ENCODE data around the gene SMG7. TPM values are rescaled to one million over a fixed set of nuclear protein-coding genes. Genes with fewer than 3 reads are reported as not detected.

Gene SMG7
- total RNA-seq, 4 donors from 2014 or later = 33.7 to 42.8 (median 36.5) TPM

- no peak for TF ChIP-seq CTCF (IDR thresholded peaks at IDR 0.05; ENCODE audit: low read depth)
These were observed 124.2 kb downstream of the SMG7 start for GRCh38 chr1:183596500-183596899.

GRCh38 chr1:183597656-183598347 lies 125.5 kb downstream of the SMG7 start:
- no peak for TF ChIP-seq CTCF (IDR thresholded peaks at IDR 0.05; ENCODE audit: low read depth)

GRCh38 chr1:183598386-183598785 lies 126.1 kb downstream of the SMG7 start:
- TF ChIP-seq CTCF (IDR thresholded peaks at IDR 0.05; ENCODE audit: low read depth) = no peak

GRCh38 chr1:183600136-183600535 lies 127.8 kb downstream of the SMG7 start:
- TF ChIP-seq CTCF (IDR thresholded peaks at IDR 0.05; ENCODE audit: low read depth) = no peak

- TF ChIP-seq CTCF (IDR thresholded peaks at IDR 0.05; ENCODE audit: low read depth) = no peak
These were observed 128.3 kb downstream of the SMG7 start for GRCh38 chr1:183600634-183601033.

GRCh38 chr1:183602510-183602909 lies 130.2 kb downstream of the SMG7 start:
- no peak for TF ChIP-seq CTCF (IDR thresholded peaks at IDR 0.05; ENCODE audit: low read depth)

Other genes starting within 250 kb of the SMG7 start
- gene NMNAT2, start 54.1 kb upstream of the SMG7 start, total RNA-seq = 1 to 10 TPM; 1.0 to 4.5 (median 2.4) TPM
- gene NCF2, start 118.0 kb downstream of the SMG7 start, total RNA-seq = 100 to 1,000 TPM in 1 of 4 donors, 10 to 100 TPM in 3; 12.6 to 128 (median 36.2) TPM
- 100 to 1,000 TPM in 2 of 4 donors, 10 to 100 TPM in 2; 59.7 to 202 (median 102) TPM for gene ARPC5, start 163.3 kb downstream of the SMG7 start, total RNA-seq
- not detected for gene APOBEC4, start 180.8 kb downstream of the SMG7 start, total RNA-seq

All from subcutaneous adipose tissue (tissue), 4 donors.